Uterus (tissue), 4 donors: ENCODE measurements around the gene ZDHHC3. TPM values are rescaled to one million over a fixed set of nuclear protein-coding genes. Genes with fewer than 3 reads are reported as not detected.

Experiments used
- DNase-seq, 2 donors: peaks; one replicate each; pipeline ENCODE4 v3.0.0-alpha.2; 2019 to 2020
- H3K27ac ChIP-seq, 2 donors: fragments of 200-600 bp; sonication (generic); 1 replicate in 1 of 2; 2 replicates in 1 of 2; pipeline ENCODE4 v1.5.1; 2016 to 2018
- H3K27me3 ChIP-seq, 2 donors: fragments of 200-600 bp; sonication (generic); one replicate each; pipeline ENCODE4 v1.5.1; 2018 to 2019; ENCODE audit warnings: control low read depth in 1 of 2
- H3K36me3 ChIP-seq, 2 donors: fragments of 200-600 bp; sonication (generic); one replicate each; pipeline ENCODE4 v1.5.1; 2019; ENCODE audit warnings: control low read depth in 1 of 2
- H3K4me1 ChIP-seq, 2 donors: fragments of 200-600 bp; sonication (generic); one replicate each; pipeline ENCODE4 v1.5.1; 2018 to 2019; ENCODE audit warnings: control low read depth in 1 of 2
- H3K4me3 ChIP-seq, 2 donors: fragments of 200-600 bp; sonication (generic); 1 replicate in 1 of 2; 2 replicates in 1 of 2; pipeline ENCODE4 v1.5.1; 2018 to 2019; ENCODE audit warnings: mild to moderate bottlenecking in 1 of 2
- H3K9me3 ChIP-seq, 2 donors: fragments of 200-600 bp; sonication (generic); one replicate each; pipeline ENCODE4 v1.5.1; 2019; ENCODE audit warnings: control low read depth in 1 of 2
- CTCF ChIP-seq, 4 experiments: fragments of 200-600 bp in 2 of 4; fragments of 450-650 bp in 2 of 4; sonication (generic) in 2 of 4; IDR thresholded peaks; one replicate each; pipeline ENCODE4 v1.5.1; 2016 to 2019; ENCODE audit warnings: antibody characterized with exemption in 4 of 4, mild to moderate bottlenecking in 2 of 4, moderate library complexity in 1 of 4
- POLR2A ChIP-seq, 2 donors: fragments of 450-650 bp; IDR thresholded peaks; one replicate each; pipeline ENCODE4 v1.6.1; 2016; ENCODE audit warnings: antibody characterized with exemption in 2 of 2, mild to moderate bottlenecking in 1 of 2, moderate library complexity in 1 of 2
- intact Hi-C: fragments of 100-400 bp; cut with DNase I; formaldehyde crosslinking; loops from one replicate; pipeline ENCODE4 v1.15.1; 2023; ENCODE audit warnings: low total_unique reads
- total RNA-seq, 4 donors: library from RNA; depleted of rRNA in 3 of 4; stranded (reverse); fragments of >200 nt in 3 of 4; gene quantifications; one replicate each; pipeline versions ENCODE4 v1.1.0 to v1.2.4, GENCODE V29; 2014 to 2023
- donor health status: DM: yes; HTN: yes; CAD: no.

The ZDHHC3 gene
- total RNA-seq, 4 donors from 2014 or later, result 29.7 to 76.2 (median 56.2) TPM

GRCh38 chr3:44907612-44908011, 68.4 kb downstream of the ZDHHC3 start:
- Histone ChIP-seq H3K4me1 (no peaks in the 10 kb centered on the region), H3K36me3 (no peaks in the 10 kb centered on the region), H3K27ac (no peak overlapping the region), H3K9me3 (no peaks in the 10 kb centered on the region), H3K27me3 (no peaks in the 10 kb centered on the region), H3K4me3 (no peak overlapping the region)
- no peak for DNase-seq
- intact Hi-C loops, result no loop called here
- no peak for TF ChIP-seq CTCF (IDR thresholded peaks at IDR 0.05)
- no peak for TF ChIP-seq POLR2A (IDR thresholded peaks at IDR 0.05)

- H3K27ac ChIP-seq, result no peak overlapping the region
- no peak for DNase-seq
- no peaks in the 10 kb centered on the region for H3K36me3 ChIP-seq
- no peaks in the 10 kb centered on the region for H3K27me3 ChIP-seq
- intact Hi-C loops, result no loop called here
- no peaks in the 10 kb centered on the region for H3K9me3 ChIP-seq
- H3K4me3 ChIP-seq, result no peak overlapping the region
- H3K4me1 ChIP-seq, result no peaks in the 10 kb centered on the region
- TF ChIP-seq POLR2A (IDR thresholded peaks at IDR 0.05), result no peak
- TF ChIP-seq CTCF (IDR thresholded peaks at IDR 0.05), result no peak
Observed at GRCh38 chr3:44906997-44907396, 69.0 kb downstream of the ZDHHC3 start.

- Histone ChIP-seq H3K27ac (no peak overlapping the region), H3K4me1 (no peaks in the 10 kb centered on the region), H3K4me3 (no peak overlapping the region), H3K9me3 (no peaks in the 10 kb centered on the region), H3K36me3 (no peaks in the 10 kb centered on the region), H3K27me3 (no peaks in the 10 kb centered on the region)
- intact Hi-C loops, result no loop called here
- TF ChIP-seq CTCF (IDR thresholded peaks at IDR 0.05), result no peak
- no peak for TF ChIP-seq POLR2A (IDR thresholded peaks at IDR 0.05)
- DNase-seq, result no peak
Observed at GRCh38 chr3:44905446-44906157, 70.4 kb downstream of the ZDHHC3 start.

- H3K36me3 ChIP-seq, result no peaks in the 10 kb centered on the region
- intact Hi-C loops, result no loop called here
- H3K4me1 ChIP-seq, result no peaks in the 10 kb centered on the region
- no peak overlapping the region for H3K4me3 ChIP-seq
- no peaks in the 10 kb centered on the region for H3K27me3 ChIP-seq
- H3K27ac ChIP-seq, result no peak overlapping the region
- no peaks in the 10 kb centered on the region for H3K9me3 ChIP-seq
- TF ChIP-seq POLR2A (IDR thresholded peaks at IDR 0.05), result no peak
- no peak for TF ChIP-seq CTCF (IDR thresholded peaks at IDR 0.05)
- no peak for DNase-seq
Observed at GRCh38 chr3:44903751-44904150, 72.2 kb downstream of the ZDHHC3 start.

GRCh38 chr3:44903314-44903713, 72.7 kb downstream of the ZDHHC3 start:
- Histone ChIP-seq H3K4me1 (no peaks in the 10 kb centered on the region), H3K27me3 (no peaks in the 10 kb centered on the region), H3K4me3 (no peak overlapping the region), H3K9me3 (no peaks in the 10 kb centered on the region), H3K27ac (no peak overlapping the region), H3K36me3 (no peaks in the 10 kb centered on the region)
- intact Hi-C loops, result no loop called here
- DNase-seq, result no peak
- TF ChIP-seq CTCF (IDR thresholded peaks at IDR 0.05), result no peak
- TF ChIP-seq POLR2A (IDR thresholded peaks at IDR 0.05), result no peak
